Activated CD4-positive, alpha-beta T cell treated with anti-CD3 and anti-CD28 coated beads, Interleukin-10, Interleukin-2, amounts not matched to agents 100 ng/mL and 50 ng/mL, durations not matched to agents 16 hours and 8 hours (primary cell): ENCODE data around the gene LILRA1.
"Not testable (repeated sequence)": the region's sequence is repeated elsewhere in the genome, so short reads cannot be mapped to it uniquely, and the experiment has no call there.

Experiments used
- DNase-seq: peaks from one replicate; pipeline ENCODE4 v3.0.0-alpha.2; 2020

LILRA1 gene

DNA sequence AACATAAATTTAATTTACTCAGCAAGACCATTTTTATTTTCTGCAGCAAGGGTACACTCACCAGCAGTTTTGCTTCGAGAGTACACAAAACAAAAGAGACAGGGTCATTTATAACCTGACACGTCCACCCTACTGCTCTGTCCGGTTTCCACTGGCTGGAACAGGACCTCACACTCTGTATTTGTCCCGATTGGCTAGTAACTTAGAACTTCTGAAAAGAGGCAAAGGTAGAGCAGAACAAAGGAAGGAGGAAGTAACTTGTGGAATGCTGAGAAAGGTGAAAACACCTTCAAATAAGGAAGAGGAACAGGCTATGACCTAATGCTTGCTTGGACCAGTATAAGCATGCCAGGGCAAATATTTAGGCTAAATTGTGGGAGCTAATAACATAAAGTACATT is 34.5 kb downstream of the LILRA1 start:
- DNase-seq: not testable (repeated sequence)

DNA sequence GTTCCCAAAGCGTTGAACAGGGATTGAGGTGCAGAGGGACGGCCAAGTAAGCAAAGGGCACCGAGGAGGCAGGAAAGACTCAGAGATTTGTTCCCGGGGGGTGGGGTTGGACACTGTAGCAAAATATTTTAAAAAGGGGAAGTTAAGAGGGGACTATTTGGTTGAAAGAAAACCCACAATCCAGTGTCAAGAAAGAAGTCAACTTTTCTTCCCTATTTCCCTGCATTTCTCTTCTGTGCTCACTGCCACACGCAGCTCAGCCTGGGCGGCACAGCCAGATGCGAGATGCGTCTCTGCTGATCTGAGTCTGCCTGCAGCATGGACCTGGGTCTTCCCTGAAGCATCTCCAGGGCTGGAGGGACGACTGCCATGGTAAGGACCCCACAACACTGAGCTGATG is 36.8 kb downstream of the LILRA1 start, which contains the start of gene LILRB1:
TSS of gene LILRB1 (plus strand) at position 223 of the 400 bp plus-strand sequence. CDS start 590 bp downstream, outside the sequence.
- DNase-seq: not testable (repeated sequence)

DNA sequence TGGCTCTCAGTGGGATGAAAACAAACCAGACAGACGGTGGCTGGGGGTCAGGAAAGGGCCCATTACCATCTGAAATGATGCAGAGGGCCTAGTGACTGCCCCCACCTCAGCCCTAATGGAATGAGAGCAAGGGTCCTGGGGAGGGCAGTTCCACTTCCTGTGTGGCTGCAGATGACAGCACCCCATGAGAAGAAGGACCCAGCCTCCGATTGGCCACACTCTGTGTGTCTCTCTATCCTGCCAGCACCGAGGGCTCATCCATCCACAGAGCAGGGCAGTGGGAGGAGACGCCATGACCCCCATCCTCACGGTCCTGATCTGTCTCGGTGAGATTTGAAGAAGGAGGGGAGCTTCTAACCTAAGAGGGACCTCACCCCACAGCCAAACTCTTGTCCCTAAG is 37.4 kb downstream of the LILRA1 start:
- DNase-seq: no peak

DNA sequence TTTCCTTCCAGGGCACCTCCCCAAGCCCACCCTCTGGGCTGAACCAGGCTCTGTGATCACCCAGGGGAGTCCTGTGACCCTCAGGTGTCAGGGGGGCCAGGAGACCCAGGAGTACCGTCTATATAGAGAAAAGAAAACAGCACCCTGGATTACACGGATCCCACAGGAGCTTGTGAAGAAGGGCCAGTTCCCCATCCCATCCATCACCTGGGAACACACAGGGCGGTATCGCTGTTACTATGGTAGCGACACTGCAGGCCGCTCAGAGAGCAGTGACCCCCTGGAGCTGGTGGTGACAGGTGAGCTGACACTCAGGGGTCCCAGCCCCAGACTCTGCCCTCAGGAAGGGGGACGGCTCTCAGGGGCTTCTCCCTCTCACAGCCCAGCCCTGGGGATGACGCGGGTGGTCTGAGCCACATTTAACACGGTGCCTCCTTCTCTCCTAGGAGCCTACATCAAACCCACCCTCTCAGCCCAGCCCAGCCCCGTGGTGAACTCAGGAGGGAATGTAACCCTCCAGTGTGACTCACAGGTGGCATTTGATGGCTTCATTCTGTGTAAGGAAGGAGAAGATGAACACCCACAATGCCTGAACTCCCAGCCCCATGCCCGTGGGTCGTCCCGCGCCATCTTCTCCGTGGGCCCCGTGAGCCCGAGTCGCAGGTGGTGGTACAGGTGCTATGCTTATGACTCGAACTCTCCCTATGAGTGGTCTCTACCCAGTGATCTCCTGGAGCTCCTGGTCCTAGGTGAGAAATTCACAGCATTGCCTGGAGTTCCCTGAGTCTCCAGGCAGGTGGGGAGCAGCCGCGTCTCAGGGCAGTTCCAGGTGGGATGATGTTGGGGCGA is 38.3 kb downstream of the LILRA1 start:
- not testable (repeated sequence) for DNase-seq

DNA sequence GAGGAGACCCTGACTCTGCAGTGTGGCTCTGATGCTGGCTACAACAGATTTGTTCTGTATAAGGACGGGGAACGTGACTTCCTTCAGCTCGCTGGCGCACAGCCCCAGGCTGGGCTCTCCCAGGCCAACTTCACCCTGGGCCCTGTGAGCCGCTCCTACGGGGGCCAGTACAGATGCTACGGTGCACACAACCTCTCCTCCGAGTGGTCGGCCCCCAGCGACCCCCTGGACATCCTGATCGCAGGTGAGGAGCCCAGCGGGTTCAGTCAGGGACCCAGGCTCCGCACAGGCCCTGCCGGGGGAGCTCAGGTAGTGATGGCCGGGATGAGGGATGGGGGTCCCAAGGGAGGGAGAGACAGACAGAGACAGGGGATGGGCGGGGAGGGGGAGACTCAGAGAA is 39.1 kb downstream of the LILRA1 start:
- DNase-seq: not testable (repeated sequence)

DNA sequence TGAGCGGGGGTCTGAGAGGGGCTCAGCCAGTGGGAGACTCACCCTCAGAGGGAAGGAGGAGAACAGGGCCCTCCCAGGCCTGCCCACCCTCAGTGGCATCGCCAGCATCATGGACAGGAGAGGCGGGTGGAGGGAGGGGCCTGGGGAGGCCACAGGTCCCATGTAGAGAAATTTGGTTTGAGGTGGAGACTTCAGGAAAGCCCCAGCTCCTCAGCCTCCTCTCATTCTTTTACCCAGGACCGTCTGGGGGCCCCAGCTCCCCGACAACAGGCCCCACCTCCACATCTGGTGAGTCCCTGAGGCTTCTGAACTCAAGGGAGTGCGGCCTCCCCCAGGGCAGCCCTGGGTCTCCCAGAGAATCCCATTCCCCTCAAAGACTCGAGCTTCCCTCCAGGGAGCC is 40.0 kb downstream of the LILRA1 start:
- DNase-seq: no peak

DNA sequence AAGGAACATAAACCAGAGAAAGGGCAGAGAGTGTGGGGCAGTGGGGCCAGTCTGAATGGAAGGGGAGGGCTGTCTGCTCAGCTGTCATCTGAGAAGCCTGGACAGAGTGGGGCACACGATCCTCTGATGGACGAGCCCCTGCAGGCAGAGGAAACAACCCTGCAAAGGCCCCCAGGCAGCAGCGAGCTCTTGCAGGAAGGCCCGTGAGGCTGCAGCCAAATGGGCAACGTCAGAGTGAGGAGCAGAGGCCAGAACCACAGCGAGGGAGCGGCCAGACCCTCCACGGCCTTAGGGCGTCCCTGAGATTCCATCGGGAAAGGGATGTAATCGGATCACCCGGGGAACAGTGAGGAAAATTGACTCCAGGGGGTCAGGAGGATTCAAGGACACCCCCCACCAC is 42.6 kb downstream of the LILRA1 start:
- DNase-seq: not testable (repeated sequence)

DNA sequence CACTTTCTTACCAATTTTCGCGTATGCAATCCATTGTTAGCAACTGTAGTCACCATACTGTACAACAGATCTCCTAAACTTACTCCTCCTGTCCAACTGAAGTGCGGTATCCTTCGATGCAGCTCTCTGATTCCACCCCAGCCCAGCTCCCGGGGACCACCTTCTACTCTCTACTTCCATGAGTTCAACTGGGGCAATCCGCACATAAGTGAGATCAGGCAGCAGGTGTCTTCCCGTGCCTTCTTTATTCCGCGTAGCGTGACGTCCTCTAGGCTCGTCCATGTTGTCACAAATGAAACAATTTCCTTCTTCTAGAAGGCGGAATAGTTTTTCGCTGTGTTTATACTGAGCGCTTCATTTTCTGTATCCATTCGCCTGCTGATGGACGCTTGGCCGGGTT is 45.3 kb downstream of the LILRA1 start:
- no peak for DNase-seq

GRCh38 chr19:54642953-54643352 is 49.5 kb downstream of the LILRA1 start:
- DNase-seq: not testable (repeated sequence)

DNA sequence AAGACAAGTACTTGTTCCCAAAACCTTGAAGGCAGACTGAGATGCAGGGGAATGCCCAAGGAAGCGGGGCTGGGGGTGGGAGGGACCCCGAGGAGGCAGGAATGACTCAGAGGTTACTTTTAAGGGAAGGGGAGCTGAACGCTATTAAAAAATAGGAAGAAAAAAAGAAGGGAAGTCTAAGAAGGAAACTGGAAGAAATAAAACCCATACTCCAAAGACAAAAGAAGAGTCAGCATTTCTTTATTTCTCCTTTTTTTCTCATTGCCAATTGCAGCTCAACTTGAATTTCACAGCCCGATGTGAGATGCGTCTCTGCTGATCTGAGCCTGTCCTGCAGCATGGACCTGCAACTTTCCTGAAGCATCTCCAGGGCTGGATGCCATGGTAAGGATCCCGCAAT is 50.2 kb downstream of the LILRA1 start:
- not testable (repeated sequence) for DNase-seq

- no peak for DNase-seq
These were observed 50.6 kb downstream of the LILRA1 start for GRCh38 chr19:54644056-54644455.

- no peak for DNase-seq
These were observed 53.0 kb downstream of the LILRA1 start for GRCh38 chr19:54646331-54646841.

- no peak for DNase-seq
These were observed 54.7 kb downstream of the LILRA1 start for GRCh38 chr19:54648129-54648528.

GRCh38 chr19:54650108-54650655 is 56.8 kb downstream of the LILRA1 start:
- DNase-seq: no peak
